B cell (primary cell): ENCODE results near the gene TMEM143. TPM values are rescaled to one million over a fixed set of nuclear protein-coding genes. Genes with fewer than 3 reads are reported as not detected.

Experiments
- ATAC-seq: fragments of 200-7000 bp; cut with Tn5 transposase; one replicate; pipeline ENCODE4 v1.10.0; 2021; ENCODE audit warnings: low read depth, mild to moderate bottlenecking, moderate number of reproducible peaks, moderate library complexity
- CTCF ChIA-PET: fragments of 350-600 bp; sonication (Branson Sonifier 250); formaldehyde crosslinking; loops from one replicate; lab custom pipeline; 2021; ENCODE audit warnings: antibody characterized with exemption, inconsistent platforms; lab: Charles Lee
- POLR2A ChIA-PET: fragments of 350-600 bp; sonication (Branson Sonifier 250); formaldehyde crosslinking; loops from one replicate; lab custom pipeline; 2021; ENCODE audit warnings: antibody characterized with exemption; lab: Charles Lee
- DNase-seq: peaks from one replicate; pipeline ENCODE4 v3.0.0; 2013
- H2AFZ ChIP-seq: 2 replicates; pipeline ENCODE4 v1.6.1; 2012; ENCODE audit warnings: mild to moderate bottlenecking, low read depth, low read length; ENCODE audit not compliant: insufficient read depth, poor library complexity, severe bottlenecking
- H3K27ac ChIP-seq, 2 donors: 1 replicate in 1 of 2; 2 replicates in 1 of 2; pipeline ENCODE4 v1.5.1; 2012 to 2013; ENCODE audit warnings: low read length in 2 of 2, mild to moderate bottlenecking in 2 of 2, moderate library complexity in 1 of 2
- H3K27me3 ChIP-seq, 4 experiments: fragments of 200-600 bp in 1 of 4; sonication (generic) in 1 of 4; replicated peaks in 1 of 4; 1 replicate in 2 of 4; 2 replicates in 2 of 4; pipeline versions ENCODE4 v1.6.1 to v1.7.0; 2013 to 2016; ENCODE audit warnings: low read length in 3 of 4, mild to moderate bottlenecking in 2 of 4, mixed read lengths in 1 of 4, moderate library complexity in 1 of 4; ENCODE audit not compliant: insufficient read depth in 4 of 4, control insufficient read depth in 3 of 4; ENCODE audit errors: control extremely low read depth in 1 of 4
- H3K36me3 ChIP-seq, 2 experiments: replicated peaks in 1 of 2; 1 replicate in 1 of 2; 2 replicates in 1 of 2; pipeline versions ENCODE4 v1.6.1 to v1.7.1; 2013; ENCODE audit warnings: low read length in 1 of 2; ENCODE audit not compliant: insufficient read depth in 2 of 2, control insufficient read depth in 1 of 2; ENCODE audit errors: control extremely low read depth in 1 of 2, extremely low read depth in 1 of 2
- H3K4me1 ChIP-seq, 2 donors: fragments of 200-600 bp in 1 of 2; sonication (generic) in 1 of 2; 1 replicate in 1 of 2; 2 replicates in 1 of 2; pipeline versions ENCODE4 v1.5.1 to v1.6.1; 2013 to 2017; ENCODE audit warnings: low read length in 2 of 2; ENCODE audit not compliant: control insufficient read depth in 2 of 2, insufficient read depth in 2 of 2
- H3K4me2 ChIP-seq: replicated peaks from 2 replicates; pipeline ENCODE3; 2012; ENCODE audit warnings: mild to moderate bottlenecking, low read depth, low read length; ENCODE audit not compliant: poor library complexity, severe bottlenecking
- H3K4me3 ChIP-seq, 5 experiments: fragments of 200-600 bp in 1 of 5; sonication (generic) in 1 of 5; 1 replicate in 3 of 5; 2 replicates in 2 of 5; pipeline versions ENCODE4 v1.5.1 to v1.7.0; 2011 to 2016; ENCODE audit warnings: low read length in 4 of 5, mild to moderate bottlenecking in 4 of 5, low read depth in 2 of 5, control low read depth in 1 of 5, moderate library complexity in 1 of 5; ENCODE audit not compliant: insufficient read depth in 1 of 5; ENCODE audit errors: control extremely low read depth in 1 of 5, extremely low read depth in 1 of 5
- H3K79me2 ChIP-seq: fragments of 200-600 bp; sonication (generic); one replicate; pipeline ENCODE4 v1.6.0; 2016; ENCODE audit warnings: low read length; ENCODE audit not compliant: control insufficient read depth, insufficient read depth
- H3K9ac ChIP-seq: fragments of 200-600 bp; sonication (generic); 2 replicates; pipeline ENCODE4 v1.6.1; 2017; ENCODE audit warnings: mild to moderate bottlenecking, low read length, moderate library complexity
- H3K9me3 ChIP-seq, 3 donors: one replicate each; pipeline versions ENCODE4 v1.6.1 to v1.7.1; 2013; ENCODE audit warnings: low read length in 2 of 3; ENCODE audit not compliant: control insufficient read depth in 2 of 3, insufficient read depth in 1 of 3; ENCODE audit errors: control extremely low read depth in 1 of 3
- H4K20me1 ChIP-seq: 2 replicates; pipeline ENCODE4 v1.6.0; 2012; ENCODE audit warnings: mild to moderate bottlenecking, low read length; ENCODE audit not compliant: insufficient read depth, control insufficient read depth, poor library complexity, severe bottlenecking
- H3K27ac Mint-ChIP-seq: one replicate; pipeline ENCODE4 v1.8.0; 2021; ENCODE audit warnings: mixed read lengths
- H3K27me3 Mint-ChIP-seq: one replicate; pipeline ENCODE4 v1.8.0; 2021; ENCODE audit warnings: mixed read lengths
- H3K4me1 Mint-ChIP-seq: one replicate; pipeline ENCODE4 v1.8.0; 2021; ENCODE audit warnings: mixed read lengths
- H3K4me3 Mint-ChIP-seq: one replicate; pipeline ENCODE4 v1.8.0; 2021; ENCODE audit warnings: mixed read lengths
- H3K9me3 Mint-ChIP-seq: one replicate; pipeline ENCODE4 v1.8.0; 2022; ENCODE audit warnings: mixed read lengths; ENCODE audit not compliant: insufficient read depth
- EZH2 ChIP-seq: IDR thresholded peaks from 2 replicates; pipeline ENCODE4 v1.6.1; 2012; ENCODE audit warnings: borderline replicate concordance, low read depth, mild to moderate bottlenecking, moderate library complexity, low read length; ENCODE audit not compliant: insufficient read depth, poor library complexity, severe bottlenecking
- WGBS: methylation state at CpG from one replicate; pipeline ENCODE4 v1.1.5; 2013; ENCODE audit warnings: missing lambda C conversion rate; ENCODE audit not compliant: insufficient coverage; 5-methylcytosine and 5-hydroxymethylcytosine counted together
- intact Hi-C: fragments of 100-400 bp; cut with micrococcal nuclease; formaldehyde crosslinking; loops from one replicate; pipeline ENCODE4 v1.10.0; 2022
- polyA plus RNA-seq: library from polyadenylated mRNA; depleted of rRNA; stranded (reverse); fragments of >200 nt; gene quantifications from 2 replicates; pipeline ENCODE4 v1.2.3, GENCODE V29; 2012
- total RNA-seq, 2 donors: library from RNA; stranded (reverse); fragments of 120-200 nt in 1 of 2; gene quantifications; 1 replicate in 1 of 2; 2 replicates in 1 of 2; pipeline versions ENCODE4 v1.2.3 to v1.2.4, GENCODE V29; 2013 to 2022
- TF ChIP-seq, protein P1 (sequence below): fragments of 200-600 bp; IDR thresholded peaks from one replicate; pipeline ENCODE4 v1.8.0; 2022; ENCODE audit warnings: antibody characterized with exemption, mild to moderate bottlenecking

The TMEM143 gene
- total and polyA plus RNA-seq, 2 donors (not counting 1 experiment from before 2014, with no cell fraction given): 30.0 to 34.3 TPM

DNA sequence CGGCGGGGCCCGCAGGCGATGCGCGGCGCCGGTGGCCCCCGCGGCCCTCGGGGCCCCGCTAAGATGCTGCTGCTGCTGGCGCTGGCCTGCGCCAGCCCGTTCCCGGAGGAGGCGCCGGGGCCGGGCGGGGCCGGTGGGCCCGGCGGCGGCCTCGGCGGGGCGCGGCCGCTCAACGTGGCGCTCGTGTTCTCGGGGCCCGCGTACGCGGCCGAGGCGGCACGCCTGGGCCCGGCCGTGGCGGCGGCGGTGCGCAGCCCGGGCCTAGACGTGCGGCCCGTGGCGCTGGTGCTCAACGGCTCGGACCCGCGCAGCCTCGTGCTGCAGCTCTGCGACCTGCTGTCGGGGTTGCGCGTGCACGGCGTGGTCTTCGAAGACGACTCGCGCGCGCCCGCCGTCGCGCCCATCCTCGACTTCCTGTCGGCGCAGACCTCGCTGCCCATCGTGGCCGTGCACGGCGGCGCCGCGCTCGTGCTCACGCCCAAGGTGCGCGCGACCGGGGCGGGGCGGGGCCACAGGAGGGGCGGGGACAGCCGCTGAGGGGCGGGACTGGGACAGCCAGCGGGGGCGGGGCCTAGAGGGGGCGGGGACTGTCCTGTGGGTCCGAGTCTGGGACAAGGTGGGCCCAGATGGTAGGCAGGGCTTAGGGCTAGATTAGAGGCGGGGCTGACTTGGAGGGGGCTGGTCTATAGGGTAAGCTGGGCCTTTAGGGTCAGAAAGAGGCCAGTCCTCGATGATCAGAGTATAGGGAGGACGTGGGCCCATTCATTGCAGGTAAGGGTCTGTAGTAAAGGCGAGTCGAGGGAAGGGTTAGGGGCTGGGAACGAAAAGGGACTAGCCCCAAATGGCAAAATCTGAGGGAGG is 34.9 kb upstream of the TMEM143 start:
- Histone ChIP-seq H4K20me1 (no peaks in the 10 kb centered on the region), H3K9ac (peak overlapping the region; percentile 64), H3K4me3 (peak overlapping the region in 4 of 5 experiments; percentile 24 to 65 (median 46)), H3K4me1 (peaks cover 42 to 43% of the 10 kb centered on the region in 2 donors), H3K9me3 (peaks cover 0 to 34% (median 0%) of the 10 kb centered on the region in 3 donors), H3K27ac (no peak overlapping the region), H3K4me2 (peak overlapping the region; percentile 99), H2AFZ (peak overlapping the region; percentile 73), H3K36me3 (no peaks in the 10 kb centered on the region), H3K27me3 (peaks cover 0 to 44% (median 28%) of the 10 kb centered on the region in 4 experiments), H3K79me2 (no peaks in the 10 kb centered on the region)
- ATAC-seq (peak; percentile 70), DNase-seq (peak; percentile 90)
- Mint-ChIP-seq H3K27me3 (peaks cover 29% of the 10 kb centered on the region), H3K4me1 (peaks cover 36% of the 10 kb centered on the region), H3K4me3 (peak overlapping the region; percentile 86), H3K27ac (peak overlapping the region; percentile 80), H3K9me3 (no peaks in the 10 kb centered on the region)
- 6% methylated on average over 97 of the region's 104 CpGs for WGBS
- ChIA-PET POLR2A (interaction anchor here (0.9 kb wide), 1 partner anchor 19 kb away, joined by 3 read pairs; no protein-coding TSS in a partner anchor), CTCF (interaction anchor here (0.6 kb wide), 1 partner anchor 181 kb away, joined by 5 read pairs; no protein-coding TSS in a partner anchor)
- TF ChIP-seq, protein P1, sequence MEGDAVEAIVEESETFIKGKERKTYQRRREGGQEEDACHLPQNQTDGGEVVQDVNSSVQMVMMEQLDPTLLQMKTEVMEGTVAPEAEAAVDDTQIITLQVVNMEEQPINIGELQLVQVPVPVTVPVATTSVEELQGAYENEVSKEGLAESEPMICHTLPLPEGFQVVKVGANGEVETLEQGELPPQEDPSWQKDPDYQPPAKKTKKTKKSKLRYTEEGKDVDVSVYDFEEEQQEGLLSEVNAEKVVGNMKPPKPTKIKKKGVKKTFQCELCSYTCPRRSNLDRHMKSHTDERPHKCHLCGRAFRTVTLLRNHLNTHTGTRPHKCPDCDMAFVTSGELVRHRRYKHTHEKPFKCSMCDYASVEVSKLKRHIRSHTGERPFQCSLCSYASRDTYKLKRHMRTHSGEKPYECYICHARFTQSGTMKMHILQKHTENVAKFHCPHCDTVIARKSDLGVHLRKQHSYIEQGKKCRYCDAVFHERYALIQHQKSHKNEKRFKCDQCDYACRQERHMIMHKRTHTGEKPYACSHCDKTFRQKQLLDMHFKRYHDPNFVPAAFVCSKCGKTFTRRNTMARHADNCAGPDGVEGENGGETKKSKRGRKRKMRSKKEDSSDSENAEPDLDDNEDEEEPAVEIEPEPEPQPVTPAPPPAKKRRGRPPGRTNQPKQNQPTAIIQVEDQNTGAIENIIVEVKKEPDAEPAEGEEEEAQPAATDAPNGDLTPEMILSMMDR: no peak
- no peak for TF ChIP-seq EZH2
- intact Hi-C loops: loop anchor here (1.0 to 10.0 kb wide), 4 partner anchors 7 to 96 kb away; partner anchors contain the start of genes CYTH2 and KDELR1

DNA sequence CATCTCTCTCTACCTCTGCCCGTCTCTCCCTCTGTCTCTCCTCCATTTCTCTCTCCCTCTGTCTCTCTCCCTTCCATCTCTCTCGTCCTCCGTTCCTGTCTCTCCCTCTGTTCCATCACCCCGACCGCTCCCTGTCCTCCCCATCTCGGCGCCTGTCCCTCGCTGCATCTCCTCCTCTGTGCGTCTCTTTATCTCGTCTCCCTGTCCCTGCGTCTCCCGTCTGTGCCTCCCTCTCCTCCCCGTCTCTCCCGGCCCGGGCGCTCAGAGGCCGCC is 34.3 kb upstream of the TMEM143 start:
- WGBS: 7% methylated on average over 17 of the region's 17 CpGs

More for the DNA sequence above, 34.3 kb upstream of the TMEM143 start:
- H3K4me1 ChIP-seq: peaks cover 44 to 46% of the 10 kb centered on the region in 2 donors
- peak overlapping the region in 4 of 5 experiments; percentile 24 to 65 (median 46) for H3K4me3 ChIP-seq
- DNase-seq (no peak), ATAC-seq (no peak)
- POLR2A ChIA-PET: interaction anchor here (0.9 kb wide), 1 partner anchor 19 kb away, joined by 3 read pairs; no protein-coding TSS in a partner anchor
- H3K27me3 ChIP-seq: peaks cover 0 to 50% (median 31%) of the 10 kb centered on the region in 4 experiments
- intact Hi-C loops: loop anchor here (2.0 to 10.0 kb wide), 2 partner anchors 71 to 97 kb away; partner anchors contain the start of gene CYTH2
- CTCF ChIA-PET: no interaction called here
- no peaks in the 10 kb centered on the region for H3K79me2 ChIP-seq
- TF ChIP-seq, protein P1: no peak
- TF ChIP-seq EZH2: no peak
- peaks cover 29% of the 10 kb centered on the region for H3K27me3 Mint-ChIP-seq
- peak overlapping the region; percentile 73 for H2AFZ ChIP-seq
- peak overlapping the region; percentile 64 for H3K9ac ChIP-seq
- H3K4me3 Mint-ChIP-seq: peak overlapping the region; percentile 86
- no peaks in the 10 kb centered on the region for H3K36me3 ChIP-seq
- peak overlapping the region; percentile 74 for H3K27ac Mint-ChIP-seq
- H3K9me3 ChIP-seq: peaks cover 0 to 34% (median 0%) of the 10 kb centered on the region in 3 donors
- H3K4me1 Mint-ChIP-seq: peaks cover 34% of the 10 kb centered on the region
- no peaks in the 10 kb centered on the region for H4K20me1 ChIP-seq
- H3K9me3 Mint-ChIP-seq: no peaks in the 10 kb centered on the region
- H3K27ac ChIP-seq: no peak overlapping the region
- peak overlapping the region; percentile 99 for H3K4me2 ChIP-seq
